ENCODE measurements around the gene EFS. TPM values are rescaled to one million over a fixed set of nuclear protein-coding genes. Genes with fewer than 3 reads are reported as not detected.

EFS gene
- total and polyA plus RNA-seq, 2 of the 8 experiments (the other 6 are each of a cell fraction or from before 2014, with no cell fraction given) = 27.8 to 28.6 TPM

DNA sequence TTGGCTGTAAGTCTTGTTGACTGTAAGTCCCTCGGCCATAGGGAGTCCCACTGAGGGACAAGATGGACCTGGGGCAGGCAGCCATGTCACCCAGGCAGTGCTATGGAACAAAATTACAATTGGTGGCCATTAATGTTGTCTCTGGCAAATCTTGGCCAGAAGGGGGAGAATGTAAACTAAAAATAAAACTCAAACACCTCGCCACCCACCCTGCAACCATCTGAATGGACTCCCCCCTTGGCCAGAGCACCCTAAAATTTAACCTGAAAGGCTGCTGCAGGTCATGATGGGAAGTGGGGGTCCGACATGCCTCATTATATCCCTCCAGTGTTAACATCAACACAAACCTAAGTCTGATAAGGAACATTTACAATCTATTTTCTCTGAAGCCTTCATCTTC is 20.5 kb downstream of the EFS start (continued):
- TF ChIP-seq, protein P1, sequence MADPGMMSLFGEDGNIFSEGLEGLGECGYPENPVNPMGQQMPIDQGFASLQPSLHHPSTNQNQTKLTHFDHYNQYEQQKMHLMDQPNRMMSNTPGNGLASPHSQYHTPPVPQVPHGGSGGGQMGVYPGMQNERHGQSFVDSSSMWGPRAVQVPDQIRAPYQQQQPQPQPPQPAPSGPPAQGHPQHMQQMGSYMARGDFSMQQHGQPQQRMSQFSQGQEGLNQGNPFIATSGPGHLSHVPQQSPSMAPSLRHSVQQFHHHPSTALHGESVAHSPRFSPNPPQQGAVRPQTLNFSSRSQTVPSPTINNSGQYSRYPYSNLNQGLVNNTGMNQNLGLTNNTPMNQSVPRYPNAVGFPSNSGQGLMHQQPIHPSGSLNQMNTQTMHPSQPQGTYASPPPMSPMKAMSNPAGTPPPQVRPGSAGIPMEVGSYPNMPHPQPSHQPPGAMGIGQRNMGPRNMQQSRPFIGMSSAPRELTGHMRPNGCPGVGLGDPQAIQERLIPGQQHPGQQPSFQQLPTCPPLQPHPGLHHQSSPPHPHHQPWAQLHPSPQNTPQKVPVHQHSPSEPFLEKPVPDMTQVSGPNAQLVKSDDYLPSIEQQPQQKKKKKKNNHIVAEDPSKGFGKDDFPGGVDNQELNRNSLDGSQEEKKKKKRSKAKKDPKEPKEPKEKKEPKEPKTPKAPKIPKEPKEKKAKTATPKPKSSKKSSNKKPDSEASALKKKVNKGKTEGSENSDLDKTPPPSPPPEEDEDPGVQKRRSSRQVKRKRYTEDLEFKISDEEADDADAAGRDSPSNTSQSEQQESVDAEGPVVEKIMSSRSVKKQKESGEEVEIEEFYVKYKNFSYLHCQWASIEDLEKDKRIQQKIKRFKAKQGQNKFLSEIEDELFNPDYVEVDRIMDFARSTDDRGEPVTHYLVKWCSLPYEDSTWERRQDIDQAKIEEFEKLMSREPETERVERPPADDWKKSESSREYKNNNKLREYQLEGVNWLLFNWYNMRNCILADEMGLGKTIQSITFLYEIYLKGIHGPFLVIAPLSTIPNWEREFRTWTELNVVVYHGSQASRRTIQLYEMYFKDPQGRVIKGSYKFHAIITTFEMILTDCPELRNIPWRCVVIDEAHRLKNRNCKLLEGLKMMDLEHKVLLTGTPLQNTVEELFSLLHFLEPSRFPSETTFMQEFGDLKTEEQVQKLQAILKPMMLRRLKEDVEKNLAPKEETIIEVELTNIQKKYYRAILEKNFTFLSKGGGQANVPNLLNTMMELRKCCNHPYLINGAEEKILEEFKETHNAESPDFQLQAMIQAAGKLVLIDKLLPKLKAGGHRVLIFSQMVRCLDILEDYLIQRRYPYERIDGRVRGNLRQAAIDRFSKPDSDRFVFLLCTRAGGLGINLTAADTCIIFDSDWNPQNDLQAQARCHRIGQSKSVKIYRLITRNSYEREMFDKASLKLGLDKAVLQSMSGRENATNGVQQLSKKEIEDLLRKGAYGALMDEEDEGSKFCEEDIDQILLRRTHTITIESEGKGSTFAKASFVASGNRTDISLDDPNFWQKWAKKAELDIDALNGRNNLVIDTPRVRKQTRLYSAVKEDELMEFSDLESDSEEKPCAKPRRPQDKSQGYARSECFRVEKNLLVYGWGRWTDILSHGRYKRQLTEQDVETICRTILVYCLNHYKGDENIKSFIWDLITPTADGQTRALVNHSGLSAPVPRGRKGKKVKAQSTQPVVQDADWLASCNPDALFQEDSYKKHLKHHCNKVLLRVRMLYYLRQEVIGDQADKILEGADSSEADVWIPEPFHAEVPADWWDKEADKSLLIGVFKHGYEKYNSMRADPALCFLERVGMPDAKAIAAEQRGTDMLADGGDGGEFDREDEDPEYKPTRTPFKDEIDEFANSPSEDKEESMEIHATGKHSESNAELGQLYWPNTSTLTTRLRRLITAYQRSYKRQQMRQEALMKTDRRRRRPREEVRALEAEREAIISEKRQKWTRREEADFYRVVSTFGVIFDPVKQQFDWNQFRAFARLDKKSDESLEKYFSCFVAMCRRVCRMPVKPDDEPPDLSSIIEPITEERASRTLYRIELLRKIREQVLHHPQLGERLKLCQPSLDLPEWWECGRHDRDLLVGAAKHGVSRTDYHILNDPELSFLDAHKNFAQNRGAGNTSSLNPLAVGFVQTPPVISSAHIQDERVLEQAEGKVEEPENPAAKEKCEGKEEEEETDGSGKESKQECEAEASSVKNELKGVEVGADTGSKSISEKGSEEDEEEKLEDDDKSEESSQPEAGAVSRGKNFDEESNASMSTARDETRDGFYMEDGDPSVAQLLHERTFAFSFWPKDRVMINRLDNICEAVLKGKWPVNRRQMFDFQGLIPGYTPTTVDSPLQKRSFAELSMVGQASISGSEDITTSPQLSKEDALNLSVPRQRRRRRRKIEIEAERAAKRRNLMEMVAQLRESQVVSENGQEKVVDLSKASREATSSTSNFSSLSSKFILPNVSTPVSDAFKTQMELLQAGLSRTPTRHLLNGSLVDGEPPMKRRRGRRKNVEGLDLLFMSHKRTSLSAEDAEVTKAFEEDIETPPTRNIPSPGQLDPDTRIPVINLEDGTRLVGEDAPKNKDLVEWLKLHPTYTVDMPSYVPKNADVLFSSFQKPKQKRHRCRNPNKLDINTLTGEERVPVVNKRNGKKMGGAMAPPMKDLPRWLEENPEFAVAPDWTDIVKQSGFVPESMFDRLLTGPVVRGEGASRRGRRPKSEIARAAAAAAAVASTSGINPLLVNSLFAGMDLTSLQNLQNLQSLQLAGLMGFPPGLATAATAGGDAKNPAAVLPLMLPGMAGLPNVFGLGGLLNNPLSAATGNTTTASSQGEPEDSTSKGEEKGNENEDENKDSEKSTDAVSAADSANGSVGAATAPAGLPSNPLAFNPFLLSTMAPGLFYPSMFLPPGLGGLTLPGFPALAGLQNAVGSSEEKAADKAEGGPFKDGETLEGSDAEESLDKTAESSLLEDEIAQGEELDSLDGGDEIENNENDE (IDR thresholded peaks at IDR 0.05; ENCODE audit: insufficient replicate concordance, low read length) = no peak
- TF ChIP-seq POLR2A (IDR thresholded peaks at IDR 0.05; ENCODE audit: control extremely low read depth in 1 of 2, low read depth in 2 of 2, low read length in 2 of 2) = no peak
- TF ChIP-seq JUN (IDR thresholded peaks at IDR 0.05; ENCODE audit: low read depth, low read length) = no peak
- TF ChIP-seq EP300 (IDR thresholded peaks at IDR 0.05; ENCODE audit: borderline replicate concordance in 1 of 2, low read depth in 2 of 2, low read length in 2 of 2) = no peak
- no peak for TF ChIP-seq RNF2 (IDR thresholded peaks at IDR 0.05; ENCODE audit: borderline replicate concordance, low read depth, low read length, missing control alignments, poor library complexity, severe bottlenecking)
- TF ChIP-seq, protein P2, sequence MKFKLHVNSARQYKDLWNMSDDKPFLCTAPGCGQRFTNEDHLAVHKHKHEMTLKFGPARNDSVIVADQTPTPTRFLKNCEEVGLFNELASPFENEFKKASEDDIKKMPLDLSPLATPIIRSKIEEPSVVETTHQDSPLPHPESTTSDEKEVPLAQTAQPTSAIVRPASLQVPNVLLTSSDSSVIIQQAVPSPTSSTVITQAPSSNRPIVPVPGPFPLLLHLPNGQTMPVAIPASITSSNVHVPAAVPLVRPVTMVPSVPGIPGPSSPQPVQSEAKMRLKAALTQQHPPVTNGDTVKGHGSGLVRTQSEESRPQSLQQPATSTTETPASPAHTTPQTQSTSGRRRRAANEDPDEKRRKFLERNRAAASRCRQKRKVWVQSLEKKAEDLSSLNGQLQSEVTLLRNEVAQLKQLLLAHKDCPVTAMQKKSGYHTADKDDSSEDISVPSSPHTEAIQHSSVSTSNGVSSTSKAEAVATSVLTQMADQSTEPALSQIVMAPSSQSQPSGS (IDR thresholded peaks at IDR 0.05; ENCODE audit: low read length) = no peak
- TF ChIP-seq, protein P3, sequence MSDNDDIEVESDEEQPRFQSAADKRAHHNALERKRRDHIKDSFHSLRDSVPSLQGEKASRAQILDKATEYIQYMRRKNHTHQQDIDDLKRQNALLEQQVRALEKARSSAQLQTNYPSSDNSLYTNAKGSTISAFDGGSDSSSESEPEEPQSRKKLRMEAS (IDR thresholded peaks at IDR 0.05) = no peak
- TF ChIP-seq ZNF274 (IDR thresholded peaks at IDR 0.05; ENCODE audit: borderline replicate concordance, extremely low read depth, low read length) = no peak
- no peak for TF ChIP-seq KDM1A (IDR thresholded peaks at IDR 0.05; ENCODE audit: borderline replicate concordance, low read length)
